Loucy (cell line): ENCODE results near the gene SERPINB11.

Experiments used
- EZH2phosphoT487 ChIP-seq: fragments of 200-600 bp; IDR thresholded peaks from 2 replicates; pipeline ENCODE4 v1.6.1; 2018; ENCODE audit warnings: antibody characterized with exemption, mild to moderate bottlenecking, moderate library complexity, borderline replicate concordance
- TF ChIP-seq, protein P1 (sequence below): fragments of 200-600 bp; sonication (generic); conservative IDR thresholded peaks from 2 replicates; pipeline ENCODE4 v1.5.1; 2014; ENCODE audit warnings: mild to moderate bottlenecking, antibody characterized with exemption, low read length

DNA sequence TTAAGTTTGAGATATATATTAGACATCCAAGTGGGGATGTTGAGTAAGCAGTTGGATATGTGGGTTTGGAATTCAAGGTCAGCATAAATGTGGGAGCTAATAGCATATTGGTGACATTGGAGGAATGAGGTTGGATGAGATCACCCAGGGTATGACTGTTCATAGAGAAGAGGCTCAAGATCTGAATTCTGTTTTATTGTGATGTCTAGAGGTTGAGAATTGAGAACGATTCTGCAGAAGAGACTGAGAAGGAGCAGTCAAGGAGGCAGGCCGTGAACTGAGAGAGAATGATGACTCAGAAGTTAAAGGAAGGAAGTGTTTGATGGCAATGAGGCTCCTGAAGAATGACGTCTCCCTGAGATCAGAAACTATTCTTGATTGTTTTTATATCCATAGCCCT, 5.9 kb downstream of the SERPINB11 start:
- TF ChIP-seq, protein P1, sequence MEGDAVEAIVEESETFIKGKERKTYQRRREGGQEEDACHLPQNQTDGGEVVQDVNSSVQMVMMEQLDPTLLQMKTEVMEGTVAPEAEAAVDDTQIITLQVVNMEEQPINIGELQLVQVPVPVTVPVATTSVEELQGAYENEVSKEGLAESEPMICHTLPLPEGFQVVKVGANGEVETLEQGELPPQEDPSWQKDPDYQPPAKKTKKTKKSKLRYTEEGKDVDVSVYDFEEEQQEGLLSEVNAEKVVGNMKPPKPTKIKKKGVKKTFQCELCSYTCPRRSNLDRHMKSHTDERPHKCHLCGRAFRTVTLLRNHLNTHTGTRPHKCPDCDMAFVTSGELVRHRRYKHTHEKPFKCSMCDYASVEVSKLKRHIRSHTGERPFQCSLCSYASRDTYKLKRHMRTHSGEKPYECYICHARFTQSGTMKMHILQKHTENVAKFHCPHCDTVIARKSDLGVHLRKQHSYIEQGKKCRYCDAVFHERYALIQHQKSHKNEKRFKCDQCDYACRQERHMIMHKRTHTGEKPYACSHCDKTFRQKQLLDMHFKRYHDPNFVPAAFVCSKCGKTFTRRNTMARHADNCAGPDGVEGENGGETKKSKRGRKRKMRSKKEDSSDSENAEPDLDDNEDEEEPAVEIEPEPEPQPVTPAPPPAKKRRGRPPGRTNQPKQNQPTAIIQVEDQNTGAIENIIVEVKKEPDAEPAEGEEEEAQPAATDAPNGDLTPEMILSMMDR: no peak
- TF ChIP-seq EZH2phosphoT487: no peak
